WTC11 (cell line): ENCODE data around the gene BRS3. TPM values are rescaled to one million over a fixed set of nuclear protein-coding genes. Genes with fewer than 3 reads are reported as not detected.

Experiments used
- ATAC-seq: fragments of 200-7000 bp; cut with Tn5 transposase; 2 replicates; pipeline ENCODE4 v1.10.0; 2021; ENCODE audit warnings: mild to moderate bottlenecking, moderate library complexity
- CTCF ChIA-PET: fragments of 300-600 bp; sonication (Branson Sonifier 250); formaldehyde crosslinking; loops from one replicate; lab custom pipeline; 2021; ENCODE audit warnings: antibody characterized with exemption; lab: Charles Lee
- POLR2A ChIA-PET: fragments of 350-600 bp; sonication (Branson Sonifier 250); formaldehyde crosslinking; loops from one replicate; lab custom pipeline; 2021; ENCODE audit warnings: antibody characterized with exemption; lab: Charles Lee
- DNase-seq: peaks from one replicate; pipeline ENCODE4 v3.0.0; 2021; ENCODE audit warnings: low spot score
- H3K27ac Mint-ChIP-seq: 2 replicates; pipeline ENCODE4 v1.8.0; 2021; ENCODE audit warnings: mixed read lengths
- H3K27me3 Mint-ChIP-seq: 2 replicates; pipeline ENCODE4 v1.8.0; 2021; ENCODE audit warnings: low read depth, mild to moderate bottlenecking, moderate library complexity, mixed read lengths
- H3K36me3 Mint-ChIP-seq: 2 replicates; pipeline ENCODE4 v1.8.0; 2021; ENCODE audit warnings: mixed read lengths
- H3K4me1 Mint-ChIP-seq: 2 replicates; pipeline ENCODE4 v1.8.0; 2022; ENCODE audit warnings: mixed read lengths
- H3K4me3 Mint-ChIP-seq: 2 replicates; pipeline ENCODE4 v1.8.0; 2021; ENCODE audit warnings: mild to moderate bottlenecking, moderate library complexity, mixed read lengths
- H3K9me3 Mint-ChIP-seq: 2 replicates; pipeline ENCODE4 v1.8.0; 2021; ENCODE audit warnings: mixed read lengths
- AFF4 ChIP-seq: sonication (generic); formaldehyde crosslinking; IDR thresholded peaks from 2 replicates; pipeline ENCODE4 v1.8.1; 2023; ENCODE audit warnings: mild to moderate bottlenecking, missing genetic modification reagents, borderline replicate concordance
- AR ChIP-seq: fragments of 250-450 bp; sonication (Bioruptor Pico); IDR thresholded peaks from 2 replicates; pipeline ENCODE4 v1.9.0; 2021; ENCODE audit warnings: mild to moderate bottlenecking
- ARID4B ChIP-seq: sonication (generic); formaldehyde crosslinking; IDR thresholded peaks from 2 replicates; pipeline ENCODE4 v1.8.0; 2023; ENCODE audit warnings: missing genetic modification reagents, mild to moderate bottlenecking, borderline replicate concordance
- ATF3 ChIP-seq: sonication (generic); formaldehyde crosslinking; conservative IDR thresholded peaks from 2 replicates; pipeline ENCODE4 v1.8.1; 2022; ENCODE audit warnings: mild to moderate bottlenecking, missing genetic modification reagents
- CDX4 ChIP-seq: fragments of 250-450 bp; sonication (Bioruptor Pico); IDR thresholded peaks from 2 replicates; pipeline ENCODE4 v1.9.0; 2021; ENCODE audit warnings: moderate library complexity, mild to moderate bottlenecking, inconsistent platforms, borderline replicate concordance
- ESRRA ChIP-seq: sonication (generic); formaldehyde crosslinking; IDR thresholded peaks from 2 replicates; pipeline ENCODE4 v1.8.1; 2022; ENCODE audit warnings: mild to moderate bottlenecking, missing genetic modification reagents, borderline replicate concordance
- FOXJ3 ChIP-seq: sonication (generic); formaldehyde crosslinking; IDR thresholded peaks from 2 replicates; pipeline ENCODE4 v1.9.0; 2021; ENCODE audit warnings: missing genetic modification reagents, mild to moderate bottlenecking, borderline replicate concordance
- IRF2 ChIP-seq: sonication (generic); formaldehyde crosslinking; IDR thresholded peaks from 2 replicates; pipeline ENCODE4 v1.8.0; 2022; ENCODE audit warnings: low read depth, missing genetic modification reagents, borderline replicate concordance
- MLX ChIP-seq: sonication (generic); formaldehyde crosslinking; IDR thresholded peaks from 2 replicates; pipeline ENCODE4 v1.8.1; 2023; ENCODE audit warnings: mild to moderate bottlenecking, missing genetic modification reagents, moderate library complexity
- NFE2L1 ChIP-seq: sonication (generic); formaldehyde crosslinking; IDR thresholded peaks from 2 replicates; pipeline ENCODE4 v1.8.1; 2023; ENCODE audit warnings: missing genetic modification reagents
- RORB ChIP-seq: fragments of 250-450 bp; sonication (Bioruptor Pico); IDR thresholded peaks from 2 replicates; pipeline ENCODE4 v1.9.0; 2021; ENCODE audit warnings: mild to moderate bottlenecking
- SMAD3 ChIP-seq: sonication (generic); formaldehyde crosslinking; IDR thresholded peaks from 2 replicates; pipeline ENCODE4 v1.8.0; 2022; ENCODE audit warnings: missing genetic modification reagents, mild to moderate bottlenecking, borderline replicate concordance
- SMAD4 ChIP-seq: sonication (generic); formaldehyde crosslinking; IDR thresholded peaks from 2 replicates; pipeline ENCODE4 v1.8.0; 2022; ENCODE audit warnings: mild to moderate bottlenecking, missing genetic modification reagents
- TP53 ChIP-seq: sonication (generic); formaldehyde crosslinking; IDR thresholded peaks from 2 replicates; pipeline ENCODE4 v1.8.1; 2023; ENCODE audit warnings: mild to moderate bottlenecking, missing genetic modification reagents
- USF2 ChIP-seq: sonication (generic); formaldehyde crosslinking; IDR thresholded peaks from 2 replicates; pipeline ENCODE4 v1.8.1; 2023; ENCODE audit warnings: mild to moderate bottlenecking, missing genetic modification reagents, moderate library complexity
- ZNF138 ChIP-seq: sonication (generic); formaldehyde crosslinking; conservative IDR thresholded peaks from 2 replicates; pipeline ENCODE4 v1.8.1; 2022; ENCODE audit warnings: mild to moderate bottlenecking, moderate library complexity, missing genetic modification reagents
- ZNF219 ChIP-seq: sonication (generic); formaldehyde crosslinking; IDR thresholded peaks from 2 replicates; pipeline ENCODE4 v1.8.0; 2023; ENCODE audit warnings: missing genetic modification reagents, mild to moderate bottlenecking, borderline replicate concordance
- total RNA-seq: library from RNA; stranded (reverse); gene quantifications from 3 replicates; pipeline ENCODE4 v1.2.3, GENCODE V29; 2021

BRS3 gene
- total RNA-seq, 1 experiment from 2014 or later: not detected

GRCh38 chrX:136456133-136456532 lies 31.6 kb upstream of the BRS3 start (continued):
- TF ChIP-seq USF2 (CRISPR knock-in tag): no peak

GRCh38 chrX:136457303-136457917 lies 30.3 kb upstream of the BRS3 start:
- ATAC-seq (no peak), DNase-seq (no peak)
- no peaks in the 10 kb centered on the region for H3K36me3 Mint-ChIP-seq
- H3K27ac Mint-ChIP-seq: no peak overlapping the region
- POLR2A ChIA-PET: no interaction called here
- H3K27me3 Mint-ChIP-seq: no peaks in the 10 kb centered on the region
- TF ChIP-seq RORB (CRISPR knock-in tag) (no peak), AFF4 (CRISPR knock-in tag) (no peak), ARID4B (CRISPR knock-in tag) (no peak), ESRRA (CRISPR knock-in tag) (no peak), NFE2L1 (CRISPR knock-in tag) (no peak), MLX (CRISPR knock-in tag) (no peak), TP53 (no peak), SMAD3 (CRISPR knock-in tag) (no peak), IRF2 (CRISPR knock-in tag) (no peak), AR (CRISPR knock-in tag) (no peak), ZNF138 (CRISPR knock-in tag) (no peak), ATF3 (CRISPR knock-in tag) (no peak), ZNF219 (CRISPR knock-in tag) (no peak), FOXJ3 (CRISPR knock-in tag) (no peak), SMAD4 (CRISPR knock-in tag) (no peak), CDX4 (CRISPR knock-in tag) (no peak)
- H3K9me3 Mint-ChIP-seq: no peaks in the 10 kb centered on the region
- CTCF ChIA-PET: no interaction called here
- no peak overlapping the region for H3K4me3 Mint-ChIP-seq
- no peaks in the 10 kb centered on the region for H3K4me1 Mint-ChIP-seq
